CD14-positive monocyte (primary cell): ENCODE results near the gene PTPRN2. TPM values are rescaled to one million over a fixed set of nuclear protein-coding genes. Genes with fewer than 3 reads are reported as not detected.

ENCODE experiments used
- DNase-seq, 3 donors: peaks; one replicate each; pipeline ENCODE4 v3.0.0-alpha.2; 2011 to 2022
- H2AFZ ChIP-seq: 2 replicates; pipeline ENCODE4 v1.6.0; 2012; ENCODE audit warnings: mild to moderate bottlenecking, low read depth, low read length, inconsistent platforms; ENCODE audit not compliant: insufficient read depth, poor library complexity, severe bottlenecking
- H3K27ac ChIP-seq, 2 donors: 1 replicate in 1 of 2; 2 replicates in 1 of 2; pipeline ENCODE4 v1.5.1; 2012 to 2013; ENCODE audit warnings: low read length in 2 of 2, control low read depth in 1 of 2, inconsistent platforms in 1 of 2, low read depth in 1 of 2, mild to moderate bottlenecking in 1 of 2
- H3K27me3 ChIP-seq, 2 donors: one replicate each; pipeline versions ENCODE4 v1.6.0 to v1.6.1; 2011 to 2013; ENCODE audit warnings: low read length in 2 of 2; ENCODE audit not compliant: control insufficient read depth in 2 of 2, insufficient read depth in 2 of 2
- H3K36me3 ChIP-seq, 2 donors: replicated peaks in 1 of 2; 1 replicate in 1 of 2; 2 replicates in 1 of 2; pipeline versions ENCODE4 v1.5.1 to v1.6.1; 2012 to 2013; ENCODE audit warnings: low read length in 2 of 2, control low read depth in 1 of 2, inconsistent platforms in 1 of 2, mild to moderate bottlenecking in 1 of 2; ENCODE audit not compliant: insufficient read depth in 2 of 2, control insufficient read depth in 1 of 2
- H3K4me1 ChIP-seq, 2 donors: 1 replicate in 1 of 2; 2 replicates in 1 of 2; pipeline versions ENCODE4 v1.5.1 to v1.6.1; 2012 to 2013; ENCODE audit warnings: low read length in 2 of 2, control low read depth in 1 of 2, inconsistent platforms in 1 of 2, mild to moderate bottlenecking in 1 of 2, moderate library complexity in 1 of 2; ENCODE audit not compliant: insufficient read depth in 2 of 2, control insufficient read depth in 1 of 2
- H3K4me2 ChIP-seq: replicated peaks from 2 replicates; pipeline ENCODE3; 2012; ENCODE audit warnings: low read length, moderate library complexity, mild to moderate bottlenecking; ENCODE audit not compliant: poor library complexity, severe bottlenecking; ENCODE audit errors: extremely low read depth
- H3K4me3 ChIP-seq, 3 experiments: fragments of 200-600 bp in 1 of 3; sonication (generic) in 1 of 3; replicated peaks in 1 of 3; 1 replicate in 2 of 3; 2 replicates in 1 of 3; pipeline ENCODE4 v1.5.1; 2011 to 2013; ENCODE audit warnings: low read length in 3 of 3, mild to moderate bottlenecking in 3 of 3, control low read depth in 2 of 3, low read depth in 2 of 3, inconsistent platforms in 1 of 3, moderate library complexity in 1 of 3
- H3K79me2 ChIP-seq: 2 replicates; pipeline ENCODE4 v1.6.0; 2012; ENCODE audit warnings: mild to moderate bottlenecking, control low read depth, inconsistent platforms, low read length, moderate library complexity; ENCODE audit not compliant: insufficient read depth
- H3K9ac ChIP-seq: 2 replicates; pipeline ENCODE4 v1.6.0; 2017; ENCODE audit warnings: low read length, mild to moderate bottlenecking; ENCODE audit not compliant: insufficient read depth, poor library complexity, severe bottlenecking
- H3K9me3 ChIP-seq, 2 donors: replicated peaks in 1 of 2; 1 replicate in 1 of 2; 2 replicates in 1 of 2; pipeline versions ENCODE4 v1.5.1 to v1.6.1; 2012 to 2013; ENCODE audit warnings: low read length in 2 of 2, control low read depth in 1 of 2; ENCODE audit not compliant: control insufficient read depth in 1 of 2, insufficient read depth in 1 of 2
- H4K20me1 ChIP-seq: 2 replicates; pipeline ENCODE4 v1.6.0; 2012; ENCODE audit warnings: mild to moderate bottlenecking, low read length, control low read depth, moderate library complexity; ENCODE audit not compliant: insufficient read depth
- H3K27ac Mint-ChIP-seq, 7 donors: one replicate each; pipeline ENCODE4 v1.8.0; 2020; ENCODE audit warnings: mild to moderate bottlenecking in 7 of 7, mixed read lengths in 7 of 7, moderate library complexity in 6 of 7, inconsistent platforms in 2 of 7
- H3K27me3 Mint-ChIP-seq, 3 donors: one replicate each; pipeline ENCODE4 v1.8.0; 2021 to 2022; ENCODE audit warnings: low read depth in 3 of 3, mild to moderate bottlenecking in 3 of 3, mixed read lengths in 3 of 3, moderate library complexity in 3 of 3, inconsistent platforms in 1 of 3
- H3K36me3 Mint-ChIP-seq, 2 donors: one replicate each; pipeline ENCODE4 v1.8.0; 2020; ENCODE audit warnings: mixed read lengths in 2 of 2, inconsistent platforms in 1 of 2, mild to moderate bottlenecking in 1 of 2
- H3K4me1 Mint-ChIP-seq: one replicate; pipeline ENCODE4 v1.8.0; 2020; ENCODE audit warnings: mild to moderate bottlenecking, mixed read lengths
- H3K4me3 Mint-ChIP-seq, 2 donors: one replicate each; pipeline ENCODE4 v1.8.0; 2020; ENCODE audit warnings: mild to moderate bottlenecking in 2 of 2, mixed read lengths in 2 of 2, moderate library complexity in 1 of 2
- H3K9me3 Mint-ChIP-seq, 7 donors: one replicate each; pipeline ENCODE4 v1.8.0; 2020 to 2022; ENCODE audit warnings: mixed read lengths in 7 of 7, mild to moderate bottlenecking in 6 of 7, moderate library complexity in 6 of 7, inconsistent platforms in 2 of 7
- WGBS: methylation state at CpG from one replicate; pipeline ENCODE4 v1.1.5; 2013; ENCODE audit warnings: missing lambda C conversion rate; ENCODE audit not compliant: insufficient coverage; 5-methylcytosine and 5-hydroxymethylcytosine counted together
- intact Hi-C, 2 donors: fragments of 100-400 bp; cut with micrococcal nuclease; formaldehyde crosslinking; loops; one replicate each; pipeline versions ENCODE4 v1.15.0 to v1.15.1; 2023
- polyA plus RNA-seq, 3 donors: library from polyadenylated mRNA; depleted of rRNA in 1 of 3; unstranded in 2 of 3; stranded (reverse) in 1 of 3; fragments of 300-500 nt in 2 of 3; fragments of >200 nt in 1 of 3; fragmentation: Illumina TruSeq in 2 of 3; gene quantifications; 1 replicate in 2 of 3; 2 replicates in 1 of 3; pipeline ENCODE4 v1.2.3, GENCODE V29; 2012 to 2021
- TF ChIP-seq, protein P1 (sequence below): fragments of 200-600 bp; IDR thresholded peaks from one replicate; pipeline ENCODE4 v1.8.0; 2022; ENCODE audit warnings: antibody characterized with exemption, mild to moderate bottlenecking

The PTPRN2 gene
- polyA plus RNA-seq, 3 donors: 0.25 to 1.4 (median 0.97) TPM

DNA sequence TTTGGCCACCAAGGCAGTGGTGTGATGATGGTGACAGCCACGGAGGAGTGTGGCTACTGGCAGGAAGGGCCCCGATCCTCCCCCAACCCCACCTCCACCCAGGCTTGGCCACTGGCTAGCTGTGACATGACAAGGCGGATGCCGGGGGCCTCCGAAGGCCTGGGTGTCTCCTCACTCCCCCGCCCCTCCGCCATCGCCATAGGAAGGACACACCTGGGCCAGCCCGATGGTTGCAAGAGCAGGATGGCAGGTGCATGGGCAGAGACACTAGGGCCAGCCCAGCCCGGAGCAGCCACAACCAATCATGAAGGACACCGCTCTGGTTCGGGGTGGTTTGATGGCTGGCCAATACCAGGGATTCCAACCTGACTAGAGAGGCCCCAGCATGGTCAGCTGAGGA is 81.0 kb downstream of the PTPRN2 start:
- H3K9ac ChIP-seq: no peak overlapping the region
- H3K36me3 Mint-ChIP-seq: no peaks in the 10 kb centered on the region
- H3K9me3 Mint-ChIP-seq: peaks cover 6 to 28% (median 19%) of the 10 kb centered on the region in 7 donors
- H3K36me3 ChIP-seq: no peaks in the 10 kb centered on the region
- no peak for DNase-seq
- H3K27ac ChIP-seq: no peak overlapping the region
- no peaks in the 10 kb centered on the region for H4K20me1 ChIP-seq
- TF ChIP-seq, protein P1, sequence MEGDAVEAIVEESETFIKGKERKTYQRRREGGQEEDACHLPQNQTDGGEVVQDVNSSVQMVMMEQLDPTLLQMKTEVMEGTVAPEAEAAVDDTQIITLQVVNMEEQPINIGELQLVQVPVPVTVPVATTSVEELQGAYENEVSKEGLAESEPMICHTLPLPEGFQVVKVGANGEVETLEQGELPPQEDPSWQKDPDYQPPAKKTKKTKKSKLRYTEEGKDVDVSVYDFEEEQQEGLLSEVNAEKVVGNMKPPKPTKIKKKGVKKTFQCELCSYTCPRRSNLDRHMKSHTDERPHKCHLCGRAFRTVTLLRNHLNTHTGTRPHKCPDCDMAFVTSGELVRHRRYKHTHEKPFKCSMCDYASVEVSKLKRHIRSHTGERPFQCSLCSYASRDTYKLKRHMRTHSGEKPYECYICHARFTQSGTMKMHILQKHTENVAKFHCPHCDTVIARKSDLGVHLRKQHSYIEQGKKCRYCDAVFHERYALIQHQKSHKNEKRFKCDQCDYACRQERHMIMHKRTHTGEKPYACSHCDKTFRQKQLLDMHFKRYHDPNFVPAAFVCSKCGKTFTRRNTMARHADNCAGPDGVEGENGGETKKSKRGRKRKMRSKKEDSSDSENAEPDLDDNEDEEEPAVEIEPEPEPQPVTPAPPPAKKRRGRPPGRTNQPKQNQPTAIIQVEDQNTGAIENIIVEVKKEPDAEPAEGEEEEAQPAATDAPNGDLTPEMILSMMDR: no peak
- no peak overlapping the region for H3K4me3 Mint-ChIP-seq
- H3K4me2 ChIP-seq: no peak overlapping the region
- intact Hi-C loops: no loop called here
- peaks cover 7% of the 10 kb centered on the region for H3K4me1 Mint-ChIP-seq
- peaks cover 3 to 13% (median 3%) of the 10 kb centered on the region in 3 donors for H3K27me3 Mint-ChIP-seq
- H2AFZ ChIP-seq: no peak overlapping the region
- peaks cover 8 to 20% of the 10 kb centered on the region in 2 donors for H3K9me3 ChIP-seq
- no peaks in the 10 kb centered on the region for H3K27me3 ChIP-seq
- H3K79me2 ChIP-seq: no peaks in the 10 kb centered on the region
- 98% methylated on average over 10 of the region's 12 CpGs for WGBS
- no peak overlapping the region for H3K4me3 ChIP-seq
- H3K4me1 ChIP-seq: peaks cover 0 to 4% of the 10 kb centered on the region in 2 donors
- no peak overlapping the region for H3K27ac Mint-ChIP-seq

DNA sequence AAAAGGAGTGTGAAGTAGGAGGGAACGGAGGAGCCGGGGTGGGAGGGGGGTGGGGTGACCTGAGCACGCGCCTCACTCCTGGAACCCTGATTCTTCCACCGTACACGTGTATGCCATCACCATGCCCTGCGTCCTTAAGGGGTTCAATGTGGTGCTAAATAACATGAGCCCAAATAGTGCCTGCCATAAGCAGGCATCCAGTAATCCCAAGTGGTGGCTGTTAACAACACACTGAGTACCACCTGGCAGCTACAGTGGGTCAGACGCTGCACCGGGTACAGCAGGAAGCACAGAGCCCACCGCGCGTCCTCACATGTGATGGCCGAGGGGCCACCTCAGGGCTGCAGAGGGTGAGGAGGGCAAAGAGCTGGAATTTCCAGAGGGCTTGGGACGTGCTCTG is 81.9 kb downstream of the PTPRN2 start:
- Histone ChIP-seq H3K9me3 (peaks cover 8 to 14% of the 10 kb centered on the region in 2 donors), H3K79me2 (no peaks in the 10 kb centered on the region), H3K4me3 (no peak overlapping the region), H4K20me1 (no peaks in the 10 kb centered on the region), H3K27me3 (no peaks in the 10 kb centered on the region), H2AFZ (no peak overlapping the region), H3K4me1 (peaks cover 0 to 4% of the 10 kb centered on the region in 2 donors), H3K4me2 (no peak overlapping the region), H3K36me3 (no peaks in the 10 kb centered on the region), H3K27ac (no peak overlapping the region), H3K9ac (no peak overlapping the region)
- TF ChIP-seq, protein P1: no peak
- no peak for DNase-seq
- H3K4me3 Mint-ChIP-seq: no peak overlapping the region
- peaks cover 3 to 19% (median 3%) of the 10 kb centered on the region in 3 donors for H3K27me3 Mint-ChIP-seq
- intact Hi-C loops: no loop called here
- H3K4me1 Mint-ChIP-seq: peaks cover 7% of the 10 kb centered on the region
- peaks cover 6 to 25% (median 15%) of the 10 kb centered on the region in 7 donors for H3K9me3 Mint-ChIP-seq
- H3K36me3 Mint-ChIP-seq: no peaks in the 10 kb centered on the region
- WGBS: 98% methylated on average over 13 of the region's 14 CpGs
- no peak overlapping the region for H3K27ac Mint-ChIP-seq
